ENCODE data around the gene UVRAG. TPM values are rescaled to one million over a fixed set of nuclear protein-coding genes. Genes with fewer than 3 reads are reported as not detected.

UVRAG gene
- total and polyA plus RNA-seq, 2 experiments from 2014 or later = 21.6 to 34.0 TPM

DNA sequence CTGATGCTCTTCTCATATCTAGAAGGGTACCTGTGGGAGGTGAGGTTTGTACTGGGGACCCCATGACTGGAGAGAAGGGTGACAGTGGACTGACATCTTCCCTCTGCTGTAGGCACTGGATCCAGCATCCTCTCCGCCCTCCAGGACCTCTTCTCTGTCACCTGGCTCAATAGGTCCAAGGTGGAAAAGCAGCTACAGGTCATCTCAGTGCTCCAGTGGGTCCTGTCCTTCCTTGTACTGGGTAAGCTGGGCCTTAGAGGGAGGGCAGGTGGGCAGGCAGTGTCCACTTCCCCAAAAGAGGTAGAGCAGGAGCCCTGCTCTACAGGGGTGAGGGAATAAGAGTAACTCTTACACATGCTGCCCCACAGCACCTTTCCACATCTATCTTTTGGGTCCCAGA lies 30.5 kb upstream of the UVRAG start:
- no peaks in the 10 kb centered on the region for H3K27me3 ChIP-seq
- DNase-seq (ENCODE audit: low read depth in 1 of 2, low spot score in 1 of 2) = no peak
- TF ChIP-seq, protein P1, sequence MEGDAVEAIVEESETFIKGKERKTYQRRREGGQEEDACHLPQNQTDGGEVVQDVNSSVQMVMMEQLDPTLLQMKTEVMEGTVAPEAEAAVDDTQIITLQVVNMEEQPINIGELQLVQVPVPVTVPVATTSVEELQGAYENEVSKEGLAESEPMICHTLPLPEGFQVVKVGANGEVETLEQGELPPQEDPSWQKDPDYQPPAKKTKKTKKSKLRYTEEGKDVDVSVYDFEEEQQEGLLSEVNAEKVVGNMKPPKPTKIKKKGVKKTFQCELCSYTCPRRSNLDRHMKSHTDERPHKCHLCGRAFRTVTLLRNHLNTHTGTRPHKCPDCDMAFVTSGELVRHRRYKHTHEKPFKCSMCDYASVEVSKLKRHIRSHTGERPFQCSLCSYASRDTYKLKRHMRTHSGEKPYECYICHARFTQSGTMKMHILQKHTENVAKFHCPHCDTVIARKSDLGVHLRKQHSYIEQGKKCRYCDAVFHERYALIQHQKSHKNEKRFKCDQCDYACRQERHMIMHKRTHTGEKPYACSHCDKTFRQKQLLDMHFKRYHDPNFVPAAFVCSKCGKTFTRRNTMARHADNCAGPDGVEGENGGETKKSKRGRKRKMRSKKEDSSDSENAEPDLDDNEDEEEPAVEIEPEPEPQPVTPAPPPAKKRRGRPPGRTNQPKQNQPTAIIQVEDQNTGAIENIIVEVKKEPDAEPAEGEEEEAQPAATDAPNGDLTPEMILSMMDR (IDR thresholded peaks at IDR 0.05; ENCODE audit: low read depth, low read length) = no peak
- H3K36me3 ChIP-seq = no peaks in the 10 kb centered on the region
- no peak overlapping the region for H3K4me3 ChIP-seq
- H3K4me1 ChIP-seq (ENCODE audit: low read depth) = no peaks in the 10 kb centered on the region
- no peaks in the 10 kb centered on the region for H3K9me3 ChIP-seq (ENCODE audit: low read depth)
- no peak overlapping the region for H3K27ac ChIP-seq

DNA sequence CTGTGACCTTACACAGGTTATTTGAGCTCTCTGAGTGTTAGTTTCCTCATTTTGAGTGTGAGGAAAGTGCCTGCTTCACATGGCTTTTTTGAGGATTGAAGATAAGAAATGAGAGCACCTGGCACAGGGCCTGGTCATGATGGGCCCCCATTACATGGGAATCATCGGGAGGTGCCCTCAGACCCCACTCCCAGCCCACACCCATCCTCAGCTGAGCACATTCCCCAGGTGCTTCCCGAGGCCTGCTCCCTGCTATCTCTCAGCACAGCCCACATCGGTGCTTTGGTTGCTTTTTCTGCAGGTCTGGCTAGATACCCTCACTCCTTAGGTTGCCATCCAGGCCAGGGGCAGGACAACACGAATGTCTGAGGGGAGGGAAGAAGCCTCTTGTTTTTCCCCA lies 29.8 kb upstream of the UVRAG start:
- no peaks in the 10 kb centered on the region for H3K9me3 ChIP-seq (ENCODE audit: low read depth)
- DNase-seq (ENCODE audit: low read depth in 1 of 2, low spot score in 1 of 2) = no peak
- TF ChIP-seq, protein P1 (IDR thresholded peaks at IDR 0.05; ENCODE audit: low read depth, low read length) = no peak

DNA sequence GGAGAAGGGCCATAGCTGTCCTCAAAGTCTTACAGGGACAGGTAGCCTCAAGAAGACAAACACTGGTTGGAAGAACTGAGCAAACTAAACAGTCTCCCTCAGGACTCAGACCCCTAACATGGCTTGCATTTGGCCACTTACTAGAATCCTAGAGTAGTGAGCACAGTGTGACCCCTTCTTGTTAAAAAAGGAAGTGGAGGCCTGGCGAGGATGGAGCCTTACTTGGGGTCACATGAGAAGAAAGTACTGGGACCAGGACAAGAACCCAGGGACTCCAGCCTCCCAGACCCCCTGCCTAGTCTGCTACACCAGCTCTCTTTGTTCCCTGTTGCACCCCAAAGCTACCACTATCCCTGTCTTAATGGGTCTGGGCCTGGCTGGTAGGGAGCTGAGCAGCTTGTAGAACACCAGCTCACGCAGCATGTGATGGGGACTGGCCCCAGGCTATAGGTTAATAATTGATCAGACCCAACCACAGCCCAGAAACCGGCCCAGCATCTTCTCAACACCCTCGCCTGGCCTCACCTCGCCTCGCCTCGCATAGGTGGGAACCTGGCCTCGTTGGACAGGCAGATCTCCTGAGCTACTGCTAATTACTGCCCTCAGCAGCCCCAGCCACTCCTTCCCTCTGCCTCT lies 28.8 kb upstream of the UVRAG start:
- Histone ChIP-seq H3K4me3 (no peak overlapping the region), H3K9me3 (ENCODE audit: low read depth) (no peaks in the 10 kb centered on the region), H3K36me3 (no peaks in the 10 kb centered on the region), H3K4me1 (ENCODE audit: low read depth) (no peaks in the 10 kb centered on the region), H3K27me3 (no peaks in the 10 kb centered on the region), H3K27ac (no peak overlapping the region)
- TF ChIP-seq, protein P1 (IDR thresholded peaks at IDR 0.05; ENCODE audit: low read depth, low read length) = no peak
- DNase-seq (ENCODE audit: low read depth in 1 of 2, low spot score in 1 of 2) = no peak

More for the DNA sequence above, 29.8 kb upstream of the UVRAG start:
- H3K27ac ChIP-seq = no peak overlapping the region
- no peaks in the 10 kb centered on the region for H3K27me3 ChIP-seq
- H3K4me1 ChIP-seq (ENCODE audit: low read depth) = no peaks in the 10 kb centered on the region
- no peak overlapping the region for H3K4me3 ChIP-seq
- no peaks in the 10 kb centered on the region for H3K36me3 ChIP-seq

DNA sequence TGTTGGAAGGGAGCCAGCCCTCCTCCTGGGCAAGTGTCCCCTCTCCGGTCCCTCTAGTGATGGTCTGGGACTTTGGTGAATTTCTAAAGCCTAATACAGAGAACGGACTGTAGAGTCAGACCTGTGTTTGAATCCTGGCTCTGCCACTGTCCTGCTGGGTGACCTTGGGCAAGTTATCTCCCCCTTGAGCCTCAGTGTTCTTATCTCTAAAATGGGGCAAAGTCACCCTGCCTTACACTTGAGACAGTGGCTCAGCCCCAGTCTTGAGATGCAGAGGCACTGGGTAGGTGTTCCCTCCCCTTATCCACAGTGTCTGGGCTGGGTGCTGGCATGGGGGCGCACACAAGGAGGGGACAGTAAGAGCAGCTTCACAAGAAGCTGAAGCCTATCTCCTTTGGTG lies 25.5 kb upstream of the UVRAG start:
- no peaks in the 10 kb centered on the region for H3K36me3 ChIP-seq
- no peak overlapping the region for H3K27ac ChIP-seq
- H3K27me3 ChIP-seq = no peaks in the 10 kb centered on the region
- TF ChIP-seq, protein P1 (IDR thresholded peaks at IDR 0.05; ENCODE audit: low read depth, low read length) = no peak
- no peaks in the 10 kb centered on the region for H3K9me3 ChIP-seq (ENCODE audit: low read depth)
- DNase-seq (ENCODE audit: low read depth in 1 of 2, low spot score in 1 of 2) = no peak
- no peaks in the 10 kb centered on the region for H3K4me1 ChIP-seq (ENCODE audit: low read depth)
- H3K4me3 ChIP-seq = no peak overlapping the region

DNA sequence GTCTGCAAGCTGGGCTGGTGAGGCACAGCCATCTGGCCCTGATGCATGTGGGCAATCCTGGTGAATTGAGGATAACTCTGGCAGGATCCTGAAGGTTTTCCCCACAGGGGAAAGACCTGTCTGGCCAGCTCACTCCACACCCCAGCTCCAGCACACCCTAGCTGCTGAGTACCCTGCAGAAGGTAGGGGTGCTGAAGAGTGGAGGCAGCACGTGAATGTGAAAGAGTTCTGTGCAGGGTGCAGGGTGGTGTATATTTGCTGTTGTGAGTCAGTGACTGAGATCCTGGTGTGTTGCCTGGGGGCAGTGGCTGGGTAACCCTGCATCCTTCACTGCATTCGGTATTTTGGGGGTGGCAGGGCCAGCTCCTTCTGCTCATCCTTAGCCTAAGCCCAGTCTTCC lies 24.0 kb upstream of the UVRAG start:
- no peak overlapping the region for H3K4me3 ChIP-seq
- no peak for DNase-seq (ENCODE audit: low read depth in 1 of 2, low spot score in 1 of 2)
- TF ChIP-seq, protein P1 (IDR thresholded peaks at IDR 0.05; ENCODE audit: low read depth, low read length) = no peak
- H3K27ac ChIP-seq = no peak overlapping the region
- H3K27me3 ChIP-seq = no peaks in the 10 kb centered on the region
- H3K9me3 ChIP-seq (ENCODE audit: low read depth) = no peaks in the 10 kb centered on the region
- H3K36me3 ChIP-seq = no peaks in the 10 kb centered on the region
- H3K4me1 ChIP-seq (ENCODE audit: low read depth) = no peaks in the 10 kb centered on the region

Measured in cardiac muscle cell (in vitro differentiated cells and primary cell).